ENCODE data around the gene COLEC11.

The COLEC11 gene

DNA sequence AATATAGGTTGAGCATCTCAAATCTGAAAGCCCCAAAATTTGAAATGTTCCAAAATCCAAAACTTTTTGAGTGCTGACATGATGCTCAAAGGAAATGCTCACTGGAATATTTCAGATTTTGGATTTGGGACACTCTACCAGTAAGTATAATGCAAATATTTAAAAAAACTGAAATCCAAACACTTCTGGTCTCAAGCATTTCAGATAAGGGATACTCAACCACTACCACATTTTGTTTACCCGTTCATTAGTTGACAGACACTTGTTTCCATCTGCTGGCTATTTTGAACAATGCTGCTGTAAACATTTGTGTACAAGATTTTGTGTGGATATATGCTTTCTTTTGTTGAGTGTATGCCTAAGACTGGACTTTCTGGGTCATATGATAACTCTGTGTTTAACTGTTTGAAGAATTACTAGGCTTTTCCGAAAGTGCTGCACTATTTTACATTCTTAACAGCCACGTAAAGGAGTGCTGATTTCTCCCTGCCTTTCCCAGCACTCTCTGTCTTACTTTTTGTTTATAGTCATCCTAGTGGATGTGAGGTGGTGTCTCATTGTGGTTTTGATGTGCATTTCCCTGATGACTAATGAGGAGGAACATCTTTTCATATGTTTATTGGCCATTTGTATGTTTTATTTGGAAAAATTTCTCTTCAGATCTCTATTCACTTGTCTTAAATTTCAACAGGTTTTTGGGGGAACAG, 89.0 kb downstream of the COLEC11 start:
- H4K20me1 ChIP-seq (ENCODE audit: insufficient read depth): no peaks in the 10 kb centered on the region
- no peak overlapping the region for H3K9ac ChIP-seq
- H3K4me3 ChIP-seq (IDR thresholded peaks at IDR 0.05; ENCODE audit: insufficient read depth, low read depth, low read length): no peak overlapping the region
- no peaks in the 10 kb centered on the region for H3K79me2 ChIP-seq (ENCODE audit: insufficient read depth, low read depth)
- H3K36me3 ChIP-seq (ENCODE audit: insufficient read depth): no peaks in the 10 kb centered on the region
- no peak overlapping the region for H2AFZ ChIP-seq (ENCODE audit: low read depth)
- no peak overlapping the region for H3K4me2 ChIP-seq
- no peaks in the 10 kb centered on the region for H3K27me3 ChIP-seq (ENCODE audit: insufficient read depth, low read depth)
- H3K4me1 ChIP-seq (ENCODE audit: low read depth, poor library complexity, severe bottlenecking): no peaks in the 10 kb centered on the region
- TF ChIP-seq, protein P1, sequence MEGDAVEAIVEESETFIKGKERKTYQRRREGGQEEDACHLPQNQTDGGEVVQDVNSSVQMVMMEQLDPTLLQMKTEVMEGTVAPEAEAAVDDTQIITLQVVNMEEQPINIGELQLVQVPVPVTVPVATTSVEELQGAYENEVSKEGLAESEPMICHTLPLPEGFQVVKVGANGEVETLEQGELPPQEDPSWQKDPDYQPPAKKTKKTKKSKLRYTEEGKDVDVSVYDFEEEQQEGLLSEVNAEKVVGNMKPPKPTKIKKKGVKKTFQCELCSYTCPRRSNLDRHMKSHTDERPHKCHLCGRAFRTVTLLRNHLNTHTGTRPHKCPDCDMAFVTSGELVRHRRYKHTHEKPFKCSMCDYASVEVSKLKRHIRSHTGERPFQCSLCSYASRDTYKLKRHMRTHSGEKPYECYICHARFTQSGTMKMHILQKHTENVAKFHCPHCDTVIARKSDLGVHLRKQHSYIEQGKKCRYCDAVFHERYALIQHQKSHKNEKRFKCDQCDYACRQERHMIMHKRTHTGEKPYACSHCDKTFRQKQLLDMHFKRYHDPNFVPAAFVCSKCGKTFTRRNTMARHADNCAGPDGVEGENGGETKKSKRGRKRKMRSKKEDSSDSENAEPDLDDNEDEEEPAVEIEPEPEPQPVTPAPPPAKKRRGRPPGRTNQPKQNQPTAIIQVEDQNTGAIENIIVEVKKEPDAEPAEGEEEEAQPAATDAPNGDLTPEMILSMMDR (conservative IDR thresholded peaks at IDR 0.05; ENCODE audit: low read depth, low read length): no peak
- no peak overlapping the region for H3K27ac ChIP-seq

DNA sequence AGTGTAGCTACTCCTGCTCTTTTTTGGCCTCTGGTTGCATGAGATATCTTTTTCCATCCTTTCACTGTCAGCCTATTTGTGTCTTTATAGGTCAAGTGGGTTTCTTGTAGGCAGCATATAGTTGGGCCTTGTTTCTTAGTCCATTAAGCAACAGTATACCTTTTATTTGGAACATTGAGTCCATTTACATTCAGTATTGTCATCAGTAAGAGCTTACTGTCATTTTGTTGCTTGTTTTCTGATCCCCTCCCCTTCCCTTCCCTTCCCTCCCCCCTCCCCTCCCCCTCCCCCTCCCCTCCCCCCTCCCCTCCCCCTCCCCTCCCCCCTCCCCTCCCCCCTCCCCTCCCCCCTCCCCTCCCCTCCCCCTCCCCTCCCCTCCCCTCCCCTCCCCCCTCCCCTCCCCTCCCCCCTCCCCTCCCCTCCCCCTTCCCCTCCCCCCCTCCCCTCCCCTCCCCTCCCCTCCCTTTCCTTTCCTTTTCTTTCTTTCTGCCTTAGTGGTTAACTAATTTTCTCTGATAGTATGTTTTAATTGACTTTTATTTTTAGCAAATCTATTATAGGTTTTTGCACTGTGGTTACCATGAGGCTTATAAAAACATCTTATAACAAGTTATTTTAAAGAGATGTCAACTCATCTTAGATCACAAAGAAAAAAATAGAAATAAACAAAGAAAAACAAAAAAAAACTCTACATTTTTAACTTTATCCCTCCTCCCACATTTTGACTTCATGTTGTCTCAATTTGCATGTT, 95.3 kb downstream of the COLEC11 start:
- no peaks in the 10 kb centered on the region for H3K4me1 ChIP-seq (ENCODE audit: low read depth, poor library complexity, severe bottlenecking)
- no peak overlapping the region for H3K4me2 ChIP-seq

DNA sequence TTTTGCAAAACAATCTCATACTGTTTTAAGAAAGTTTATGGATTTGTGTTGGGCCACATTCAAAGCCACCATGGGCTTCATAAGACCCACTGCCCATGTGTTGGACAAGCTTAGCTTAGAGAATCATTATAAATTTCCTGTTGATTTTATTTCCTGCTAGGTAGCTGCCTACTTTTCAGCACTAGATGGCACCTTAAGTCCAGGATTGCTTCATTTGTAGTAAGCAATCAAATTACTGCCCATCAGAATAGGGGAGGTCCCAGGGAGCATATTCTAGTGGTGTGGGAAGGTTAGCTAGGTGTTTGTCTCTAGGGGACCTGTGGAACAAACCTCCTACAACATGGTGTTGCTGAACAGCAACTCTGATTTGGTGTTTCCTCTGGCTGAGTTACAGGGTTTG, 97.5 kb downstream of the COLEC11 start:
- Histone ChIP-seq H3K79me2 (ENCODE audit: insufficient read depth, low read depth) (no peaks in the 10 kb centered on the region), H3K4me2 (no peak overlapping the region), H3K36me3 (ENCODE audit: insufficient read depth) (no peaks in the 10 kb centered on the region), H3K27me3 (ENCODE audit: insufficient read depth, low read depth) (no peaks in the 10 kb centered on the region), H4K20me1 (ENCODE audit: insufficient read depth) (no peaks in the 10 kb centered on the region), H3K27ac (no peak overlapping the region), H2AFZ (ENCODE audit: low read depth) (no peak overlapping the region), H3K4me1 (ENCODE audit: low read depth, poor library complexity, severe bottlenecking) (no peaks in the 10 kb centered on the region), H3K4me3 (IDR thresholded peaks at IDR 0.05; ENCODE audit: insufficient read depth, low read depth, low read length) (no peak overlapping the region), H3K9ac (no peak overlapping the region)
- TF ChIP-seq, protein P1 (conservative IDR thresholded peaks at IDR 0.05; ENCODE audit: low read depth, low read length): peak; percentile 45

More for the DNA sequence above, 95.3 kb downstream of the COLEC11 start:
- no peaks in the 10 kb centered on the region for H3K27me3 ChIP-seq (ENCODE audit: insufficient read depth, low read depth)
- no peaks in the 10 kb centered on the region for H4K20me1 ChIP-seq (ENCODE audit: insufficient read depth)
- H3K27ac ChIP-seq: no peak overlapping the region
- no peaks in the 10 kb centered on the region for H3K79me2 ChIP-seq (ENCODE audit: insufficient read depth, low read depth)
- TF ChIP-seq, protein P1 (conservative IDR thresholded peaks at IDR 0.05; ENCODE audit: low read depth, low read length): no peak
- H3K36me3 ChIP-seq (ENCODE audit: insufficient read depth): no peaks in the 10 kb centered on the region
- H2AFZ ChIP-seq (ENCODE audit: low read depth): no peak overlapping the region
- no peak overlapping the region for H3K4me3 ChIP-seq (IDR thresholded peaks at IDR 0.05; ENCODE audit: insufficient read depth, low read depth, low read length)
- no peak overlapping the region for H3K9ac ChIP-seq

All from KMS-11 (cell line).